ENCODE measurements around the gene SYCP2. TPM values are rescaled to one million over a fixed set of nuclear protein-coding genes. Genes with fewer than 3 reads are reported as not detected.

The SYCP2 gene
- polyA plus RNA-seq, 1 of the 3 experiments (the other 2 are of a cell fraction), result 0.76 TPM

GRCh38 chr20:59817406-59817805, 116.0 kb downstream of the SYCP2 start:
- no peaks in the 10 kb centered on the region for H3K36me3 ChIP-seq (replicated peaks in 1 of 2; ENCODE audit: control insufficient read depth in 1 of 2, insufficient read depth in 2 of 2, low read length in 1 of 2)
- peak; percentile 6 for DNase-seq
- H3K9me2 ChIP-seq, result no peaks in the 10 kb centered on the region
- ChIA-PET CTCF (no interaction called here), POLR2A (no interaction called here)
- no peaks in the 10 kb centered on the region for H3F3A ChIP-seq (replicated peaks; ENCODE audit: insufficient read depth)
- H4K20me1 ChIP-seq (ENCODE audit: insufficient read depth), result no peaks in the 10 kb centered on the region
- no peaks in the 10 kb centered on the region for H3K79me2 ChIP-seq (ENCODE audit: insufficient read depth)
- H3K4me3 ChIP-seq (ENCODE audit: low read depth in 2 of 2, low read length in 1 of 2), result no peak overlapping the region
- WGBS (ENCODE audit: low lambda C conversion rate), result 36% methylated on average over 4 of the region's 4 CpGs
- no peaks in the 10 kb centered on the region for H3K9me3 ChIP-seq
- TF ChIP-seq FOXJ3 (CRISPR knock-in tag; IDR thresholded peaks at IDR 0.05) (no peak), CTCF (IDR thresholded peaks at IDR 0.05) (no peak), EZH2phosphoT487 (IDR thresholded peaks at IDR 0.05; ENCODE audit: borderline replicate concordance, low read depth) (no peak), FOSL2 (IDR thresholded peaks at IDR 0.05; ENCODE audit: borderline replicate concordance, low read depth) (no peak), CHD2 (IDR thresholded peaks at IDR 0.05; ENCODE audit: low read length, partially characterized antibody) (no peak), NRF1 (IDR thresholded peaks at IDR 0.05; ENCODE audit: low read depth, low read length) (no peak), EP300 (IDR thresholded peaks at IDR 0.05; ENCODE audit: borderline replicate concordance in 1 of 2, low read depth in 1 of 2, low read length in 1 of 2) (no peak), RAD21 (IDR thresholded peaks at IDR 0.05; ENCODE audit: low read length) (no peak)
- TF ChIP-seq, protein P1, sequence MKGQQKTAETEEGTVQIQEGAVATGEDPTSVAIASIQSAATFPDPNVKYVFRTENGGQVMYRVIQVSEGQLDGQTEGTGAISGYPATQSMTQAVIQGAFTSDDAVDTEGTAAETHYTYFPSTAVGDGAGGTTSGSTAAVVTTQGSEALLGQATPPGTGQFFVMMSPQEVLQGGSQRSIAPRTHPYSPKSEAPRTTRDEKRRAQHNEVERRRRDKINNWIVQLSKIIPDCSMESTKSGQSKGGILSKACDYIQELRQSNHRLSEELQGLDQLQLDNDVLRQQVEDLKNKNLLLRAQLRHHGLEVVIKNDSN (IDR thresholded peaks at IDR 0.05; ENCODE audit: borderline replicate concordance, low read depth), result no peak
- H3K27me3 ChIP-seq (ENCODE audit: insufficient read depth), result no peaks in the 10 kb centered on the region
- no peak overlapping the region for H2AFZ ChIP-seq (ENCODE audit: low read depth)
- no peaks in the 10 kb centered on the region; a peak in 1 of 4 replicates for H3K4me1 ChIP-seq (ENCODE audit: control insufficient read depth in 1 of 2, insufficient read depth in 2 of 2, low read depth in 1 of 2, low read length in 1 of 2)
- no peak overlapping the region for H3K4me2 ChIP-seq
- no peak overlapping the region for H3K27ac ChIP-seq (ENCODE audit: low read depth in 2 of 2, low read length in 1 of 2)
- no peak overlapping the region for H3K9ac ChIP-seq

GRCh38 chr20:59816146-59816738, 117.2 kb downstream of the SYCP2 start:
- Histone ChIP-seq H3K9me2 (no peaks in the 10 kb centered on the region), H3K4me3 (ENCODE audit: low read depth in 2 of 2, low read length in 1 of 2) (no peak overlapping the region), H3K4me2 (no peak overlapping the region), H3K79me2 (ENCODE audit: insufficient read depth) (no peaks in the 10 kb centered on the region), H3K9ac (no peak overlapping the region), H3F3A (replicated peaks; ENCODE audit: insufficient read depth) (no peaks in the 10 kb centered on the region), H4K20me1 (ENCODE audit: insufficient read depth) (no peaks in the 10 kb centered on the region), H3K27ac (ENCODE audit: low read depth in 2 of 2, low read length in 1 of 2) (no peak overlapping the region), H3K36me3 (replicated peaks in 1 of 2; ENCODE audit: control insufficient read depth in 1 of 2, insufficient read depth in 2 of 2, low read length in 1 of 2) (no peaks in the 10 kb centered on the region), H3K9me3 (no peaks in the 10 kb centered on the region), H2AFZ (ENCODE audit: low read depth) (no peak overlapping the region), H3K27me3 (ENCODE audit: insufficient read depth) (no peaks in the 10 kb centered on the region), H3K4me1 (ENCODE audit: control insufficient read depth in 1 of 2, insufficient read depth in 2 of 2, low read depth in 1 of 2, low read length in 1 of 2) (peaks cover 0 to 2% of the 10 kb centered on the region in 2 experiments; a peak in 1 of 4 replicates)
- WGBS (ENCODE audit: low lambda C conversion rate), result 15% methylated on average over 4 of the region's 4 CpGs
- ChIA-PET CTCF (no interaction called here), POLR2A (no interaction called here)
- TF ChIP-seq EZH2phosphoT487 (IDR thresholded peaks at IDR 0.05; ENCODE audit: borderline replicate concordance, low read depth) (no peak), NFIC (IDR thresholded peaks at IDR 0.05; ENCODE audit: borderline replicate concordance) (no peak), RFX5 (IDR thresholded peaks at IDR 0.05; ENCODE audit: low read length) (no peak), JUND (IDR thresholded peaks at IDR 0.05) (no peak), ELF1 (IDR thresholded peaks at IDR 0.05) (no peak), TCF12 (IDR thresholded peaks at IDR 0.05) (no peak), TEAD4 (IDR thresholded peaks at IDR 0.05; ENCODE audit: borderline replicate concordance, insufficient read depth) (no peak)
- TF ChIP-seq, protein P2, sequence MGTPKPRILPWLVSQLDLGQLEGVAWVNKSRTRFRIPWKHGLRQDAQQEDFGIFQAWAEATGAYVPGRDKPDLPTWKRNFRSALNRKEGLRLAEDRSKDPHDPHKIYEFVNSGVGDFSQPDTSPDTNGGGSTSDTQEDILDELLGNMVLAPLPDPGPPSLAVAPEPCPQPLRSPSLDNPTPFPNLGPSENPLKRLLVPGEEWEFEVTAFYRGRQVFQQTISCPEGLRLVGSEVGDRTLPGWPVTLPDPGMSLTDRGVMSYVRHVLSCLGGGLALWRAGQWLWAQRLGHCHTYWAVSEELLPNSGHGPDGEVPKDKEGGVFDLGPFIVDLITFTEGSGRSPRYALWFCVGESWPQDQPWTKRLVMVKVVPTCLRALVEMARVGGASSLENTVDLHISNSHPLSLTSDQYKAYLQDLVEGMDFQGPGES (IDR thresholded peaks at IDR 0.05; ENCODE audit: low read depth, low read length), result no peak
- DNase-seq, result no peak
